ENCODE results near the gene LBR. TPM values are rescaled to one million over a fixed set of nuclear protein-coding genes. Genes with fewer than 3 reads are reported as not detected.

Gene LBR
- total RNA-seq, 1 donor from 2014 or later: 73.4 TPM

GRCh38 chr1:225466848-225467192, 39.0 kb upstream of the LBR start:
- no peak for DNase-seq (ENCODE audit: low spot score in 2 of 2, unreplicated experiment in 2 of 2)
- Mint-ChIP-seq H3K4me3 (no peak overlapping the region), H3K9me3 (no peaks in the 10 kb centered on the region), H3K27ac (no peak overlapping the region), H3K4me1 (peaks cover 22% of the 10 kb centered on the region), H3K27me3 (ENCODE audit: low read depth) (no peaks in the 10 kb centered on the region), H3K36me3 (no peaks in the 10 kb centered on the region)
- no peak for TF ChIP-seq CTCF (IDR thresholded peaks at IDR 0.05; ENCODE audit: unreplicated experiment)

GRCh38 chr1:225465793-225466517, 38.1 kb upstream of the LBR start:
- no peak for TF ChIP-seq CTCF (IDR thresholded peaks at IDR 0.05; ENCODE audit: unreplicated experiment)
- no peak for DNase-seq (ENCODE audit: low spot score in 2 of 2, unreplicated experiment in 2 of 2)
- Mint-ChIP-seq H3K4me3 (no peak overlapping the region), H3K27ac (no peak overlapping the region), H3K27me3 (ENCODE audit: low read depth) (no peaks in the 10 kb centered on the region), H3K4me1 (peaks cover 22% of the 10 kb centered on the region), H3K36me3 (no peaks in the 10 kb centered on the region), H3K9me3 (no peaks in the 10 kb centered on the region)

- Mint-ChIP-seq H3K36me3 (no peaks in the 10 kb centered on the region), H3K9me3 (no peaks in the 10 kb centered on the region)
- no peak for TF ChIP-seq CTCF (IDR thresholded peaks at IDR 0.05; ENCODE audit: unreplicated experiment)
Measured at GRCh38 chr1:225464851-225465792, 37.3 kb upstream of the LBR start.

GRCh38 chr1:225462714-225463574, 35.1 kb upstream of the LBR start:
- H3K4me1 Mint-ChIP-seq: peaks cover 30% of the 10 kb centered on the region
- H3K4me3 Mint-ChIP-seq: no peak overlapping the region
- H3K36me3 Mint-ChIP-seq: no peaks in the 10 kb centered on the region

More at GRCh38 chr1:225464851-225465792, 37.3 kb upstream of the LBR start:
- DNase-seq (ENCODE audit: low spot score in 2 of 2, unreplicated experiment in 2 of 2): no peak
- no peaks in the 10 kb centered on the region for H3K27me3 Mint-ChIP-seq (ENCODE audit: low read depth)
- no peak overlapping the region for H3K27ac Mint-ChIP-seq
- no peak overlapping the region for H3K4me3 Mint-ChIP-seq
- peaks cover 25% of the 10 kb centered on the region for H3K4me1 Mint-ChIP-seq

More at GRCh38 chr1:225462714-225463574, 35.1 kb upstream of the LBR start:
- Mint-ChIP-seq H3K27me3 (ENCODE audit: low read depth) (no peaks in the 10 kb centered on the region), H3K9me3 (no peaks in the 10 kb centered on the region), H3K27ac (peak overlapping the region; percentile 45)
- no peak for TF ChIP-seq CTCF (IDR thresholded peaks at IDR 0.05; ENCODE audit: unreplicated experiment)
- no peak for DNase-seq (ENCODE audit: low spot score in 2 of 2, unreplicated experiment in 2 of 2)

Measured in mesothelial cell of epicardium (in vitro differentiated cells).